Suprapubic skin (tissue), 4 donors: Measurements from ENCODE around the gene TOP1.

ENCODE experiments used
- POLR2A ChIP-seq, 2 donors: fragments of 450-650 bp; IDR thresholded peaks; one replicate each; pipeline ENCODE4 v1.6.1; 2017; ENCODE audit warnings: antibody characterized with exemption in 2 of 2, mild to moderate bottlenecking in 2 of 2, moderate library complexity in 2 of 2
- POLR2AphosphoS5 ChIP-seq, 3 donors: sonication (generic); formaldehyde crosslinking; IDR thresholded peaks; one replicate each; pipeline ENCODE4 v1.6.1; 2017; ENCODE audit warnings: antibody characterized with exemption in 3 of 3
- TF ChIP-seq, protein P1 (sequence below), 2 donors: fragments of 200-600 bp in 1 of 2; fragments of 450-650 bp in 1 of 2; sonication (generic) in 1 of 2; IDR thresholded peaks; one replicate each; pipeline ENCODE4 v1.5.1; 2016 to 2019; ENCODE audit warnings: antibody characterized with exemption in 2 of 2, mild to moderate bottlenecking in 1 of 2, moderate library complexity in 1 of 2

DNA sequence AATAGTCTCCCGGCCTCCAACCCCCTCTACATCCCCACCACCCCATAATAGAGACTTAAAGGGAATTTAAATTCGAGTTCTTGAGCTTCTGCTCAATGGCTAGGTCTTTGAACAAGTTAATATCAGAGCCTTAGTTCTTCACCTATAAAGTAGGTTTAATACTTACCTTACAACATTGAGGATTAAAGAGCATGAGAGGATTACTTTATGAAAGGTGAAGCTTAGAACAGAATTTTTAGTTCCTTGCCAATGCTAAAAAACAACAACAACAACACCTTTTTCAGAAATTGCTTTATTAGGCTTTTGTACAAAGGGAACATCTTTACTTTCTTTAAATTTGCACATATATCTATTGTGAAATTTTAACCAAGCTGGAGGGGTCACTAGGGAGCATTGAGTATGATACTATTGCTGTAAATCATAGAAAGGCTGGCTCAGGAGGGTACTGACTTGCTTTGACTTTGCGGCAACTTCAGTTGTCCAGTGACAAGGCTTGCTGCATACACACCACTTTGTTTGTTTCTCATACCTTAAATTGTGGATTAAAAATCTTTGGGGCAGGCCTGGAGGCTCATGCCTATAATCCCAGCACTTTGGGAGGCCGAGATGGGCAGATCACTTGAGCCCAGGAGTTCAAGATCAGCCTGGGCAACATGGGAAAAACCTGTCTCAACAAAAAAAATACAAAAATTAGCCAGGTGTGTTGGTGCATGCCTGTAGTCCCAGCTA lies 9.7 kb downstream of the TOP1 start:
- TF ChIP-seq, protein P1, sequence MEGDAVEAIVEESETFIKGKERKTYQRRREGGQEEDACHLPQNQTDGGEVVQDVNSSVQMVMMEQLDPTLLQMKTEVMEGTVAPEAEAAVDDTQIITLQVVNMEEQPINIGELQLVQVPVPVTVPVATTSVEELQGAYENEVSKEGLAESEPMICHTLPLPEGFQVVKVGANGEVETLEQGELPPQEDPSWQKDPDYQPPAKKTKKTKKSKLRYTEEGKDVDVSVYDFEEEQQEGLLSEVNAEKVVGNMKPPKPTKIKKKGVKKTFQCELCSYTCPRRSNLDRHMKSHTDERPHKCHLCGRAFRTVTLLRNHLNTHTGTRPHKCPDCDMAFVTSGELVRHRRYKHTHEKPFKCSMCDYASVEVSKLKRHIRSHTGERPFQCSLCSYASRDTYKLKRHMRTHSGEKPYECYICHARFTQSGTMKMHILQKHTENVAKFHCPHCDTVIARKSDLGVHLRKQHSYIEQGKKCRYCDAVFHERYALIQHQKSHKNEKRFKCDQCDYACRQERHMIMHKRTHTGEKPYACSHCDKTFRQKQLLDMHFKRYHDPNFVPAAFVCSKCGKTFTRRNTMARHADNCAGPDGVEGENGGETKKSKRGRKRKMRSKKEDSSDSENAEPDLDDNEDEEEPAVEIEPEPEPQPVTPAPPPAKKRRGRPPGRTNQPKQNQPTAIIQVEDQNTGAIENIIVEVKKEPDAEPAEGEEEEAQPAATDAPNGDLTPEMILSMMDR (IDR thresholded peaks at IDR 0.05) = no peak
- TF ChIP-seq POLR2AphosphoS5 (IDR thresholded peaks at IDR 0.05) = no peak
- TF ChIP-seq POLR2A (IDR thresholded peaks at IDR 0.05) = no peak
